Activated T-cell treated with anti-CD3 and anti-CD28 coated beads, Interleukin-2, amount 50 U/mL, for 48 hours (primary cell): ENCODE measurements around the gene HDAC7.
"Not testable (repeated sequence)": the region's sequence is repeated elsewhere in the genome, so short reads cannot be mapped to it uniquely, and the experiment has no call there.

ENCODE experiments used
- DNase-seq, 2 experiments: peaks; one replicate each; pipeline ENCODE4 v3.0.0-alpha.2; 2020

The HDAC7 gene

DNA sequence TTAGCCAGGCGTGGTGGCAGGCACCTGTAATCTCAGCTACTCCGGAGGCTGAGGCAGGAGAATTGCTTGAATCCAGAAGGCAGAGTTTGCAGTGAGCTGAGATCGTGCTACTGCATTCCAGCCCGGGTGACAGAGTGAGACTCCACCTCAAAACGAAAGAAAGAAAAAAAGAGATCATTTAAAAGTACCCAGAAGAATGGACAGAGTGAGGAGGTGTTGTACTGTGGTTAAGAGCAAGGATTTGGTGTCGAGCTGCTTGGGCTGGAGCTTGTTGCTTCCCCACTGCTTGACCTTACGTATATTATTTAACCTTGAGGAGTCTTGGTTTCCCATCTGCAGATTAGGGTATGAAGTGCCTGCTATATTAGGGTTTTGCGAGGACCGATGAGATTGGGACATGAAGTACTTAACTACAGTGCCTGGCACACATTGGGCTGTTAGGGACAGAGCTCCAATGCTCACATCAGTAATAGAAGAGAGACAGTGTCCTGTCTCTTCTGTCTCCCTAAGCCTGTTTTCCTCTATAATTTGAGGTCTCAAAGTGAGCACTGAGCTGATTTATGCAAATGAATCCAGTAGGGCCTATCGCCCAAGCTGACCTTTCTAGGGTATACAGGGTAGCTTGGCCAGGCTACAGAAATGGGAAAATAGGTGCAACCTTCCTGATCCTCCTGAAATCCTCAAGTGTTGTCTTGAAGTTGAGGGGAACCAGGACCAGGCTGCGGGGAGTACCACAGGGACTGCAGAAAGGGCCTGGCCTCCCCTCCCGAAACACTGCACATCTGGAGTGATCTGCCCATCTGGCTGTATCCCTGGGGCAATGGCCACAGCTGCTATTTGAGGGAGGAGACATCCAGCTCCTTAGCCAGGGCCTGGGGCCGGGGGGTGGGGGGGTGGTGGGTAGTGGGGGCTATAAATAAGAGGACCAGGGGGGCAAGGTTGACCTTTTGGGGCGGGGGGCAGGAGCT, 8.6 kb upstream of the HDAC7 start:
- DNase-seq: no peak

DNA sequence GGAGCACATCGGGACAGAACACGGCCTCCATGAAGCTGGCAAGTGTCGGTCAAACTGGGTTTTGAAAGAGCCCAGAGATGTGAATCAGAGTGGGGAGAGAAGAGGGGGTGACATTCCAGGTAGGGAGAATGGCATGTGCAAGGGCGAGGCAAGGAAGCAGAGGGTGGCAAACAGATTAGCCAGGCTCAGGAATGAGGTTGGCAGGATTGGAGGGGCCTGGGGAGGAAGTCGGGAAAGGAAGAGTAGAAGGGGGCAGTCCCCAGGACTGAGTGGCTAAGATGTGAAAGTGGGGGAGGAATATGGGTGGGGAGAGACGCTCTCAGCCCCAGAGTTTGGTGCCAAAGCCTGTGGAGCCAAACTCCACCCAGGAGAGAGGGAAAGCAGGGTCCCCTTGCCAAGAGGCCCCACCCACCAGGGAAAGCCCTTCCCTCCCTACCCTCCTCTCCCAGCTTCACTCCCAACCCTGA, 5.5 kb upstream of the HDAC7 start:
- DNase-seq: no peak

DNA sequence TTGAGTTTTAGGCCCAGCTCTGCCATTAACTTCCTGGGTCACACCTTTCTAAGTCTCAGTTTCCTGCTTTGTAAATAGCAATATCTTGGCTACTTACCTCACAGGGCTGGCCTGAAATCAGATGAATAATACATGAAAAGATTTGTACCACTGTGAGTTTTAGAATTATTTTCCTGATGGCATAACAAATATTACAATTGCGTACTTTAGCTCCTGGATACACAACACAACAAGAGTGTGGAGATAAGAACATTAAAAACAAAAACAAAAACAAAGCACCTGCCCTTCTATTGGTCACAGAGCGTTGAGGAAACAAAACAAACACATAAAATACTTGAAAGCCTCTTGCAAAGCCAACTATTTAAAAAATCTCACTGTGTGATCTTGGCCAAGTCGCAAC, 4.9 kb upstream of the HDAC7 start:
- no peak for DNase-seq

DNA sequence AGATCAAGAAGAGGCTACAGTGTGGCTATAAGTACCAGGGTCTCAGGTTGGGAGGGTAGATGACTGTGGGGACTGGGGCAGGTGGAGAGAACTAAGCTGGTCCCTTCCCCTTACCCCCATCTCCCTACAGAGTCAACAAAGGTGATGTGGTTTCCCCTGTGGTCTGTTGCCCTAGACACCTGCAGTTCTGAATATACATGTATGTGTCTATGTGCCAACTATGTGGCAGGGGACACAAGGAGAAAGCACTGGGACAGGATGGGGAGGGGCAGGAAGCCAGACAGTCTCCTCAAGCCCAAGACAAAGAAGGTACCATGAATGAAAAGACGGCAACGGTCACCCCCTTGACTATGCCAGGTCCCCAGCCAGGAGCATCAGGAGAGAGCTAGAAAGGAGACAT, 4.5 kb upstream of the HDAC7 start:
- peak in 1 of 2 experiments; percentile 42 for DNase-seq

DNA sequence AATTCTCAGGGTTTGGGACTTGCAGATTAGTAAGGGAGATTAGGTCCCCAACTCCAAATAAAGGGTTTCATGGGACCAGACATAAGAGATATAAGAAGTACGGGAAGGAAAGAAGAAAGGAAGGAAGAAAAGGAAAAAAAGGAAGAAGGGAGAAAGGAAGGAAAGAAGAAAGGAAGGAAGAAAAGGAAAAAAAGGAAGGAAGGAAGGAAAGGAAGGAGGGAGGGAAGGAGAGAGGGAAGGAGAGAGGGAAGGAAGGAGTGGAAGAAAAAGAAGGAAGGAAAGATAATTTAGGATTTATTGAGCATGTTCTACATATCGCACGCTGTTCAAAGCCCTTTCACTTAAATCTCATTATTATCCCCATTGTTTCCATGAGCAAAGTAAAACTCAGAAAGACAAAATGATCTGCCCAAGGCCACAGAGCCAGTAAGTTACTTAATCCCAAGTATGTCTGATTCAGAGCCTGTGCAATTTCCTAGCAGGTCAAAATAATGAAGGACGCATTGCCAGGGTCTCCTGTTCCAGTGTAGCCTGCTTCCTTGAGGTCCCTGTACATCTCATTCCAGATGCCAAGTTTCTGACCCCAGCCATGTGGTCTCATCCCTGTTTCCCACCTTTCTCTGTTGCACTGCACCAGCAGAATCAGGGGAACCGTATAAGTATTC, 3.9 kb upstream of the HDAC7 start:
- DNase-seq: no peak

DNA sequence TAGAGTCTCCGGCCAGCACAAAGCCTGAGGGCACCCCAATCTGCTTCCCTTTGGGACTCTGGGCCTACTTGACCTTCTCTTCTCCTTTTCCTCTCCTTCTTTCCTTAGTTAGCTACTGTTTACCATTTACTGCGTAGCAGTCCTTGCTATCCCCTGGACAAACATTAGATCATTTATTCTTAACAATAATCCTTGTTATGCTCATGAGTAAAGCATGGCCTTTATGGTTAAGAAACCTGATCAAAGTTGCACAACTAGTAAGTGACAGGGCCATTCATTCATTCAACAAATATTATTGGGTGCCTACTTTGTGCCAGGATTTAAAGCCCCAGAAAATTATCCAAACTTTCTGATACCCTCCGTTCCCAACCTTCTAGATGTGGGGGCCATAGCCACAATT, 3.2 kb upstream of the HDAC7 start:
- DNase-seq: no peak

DNA sequence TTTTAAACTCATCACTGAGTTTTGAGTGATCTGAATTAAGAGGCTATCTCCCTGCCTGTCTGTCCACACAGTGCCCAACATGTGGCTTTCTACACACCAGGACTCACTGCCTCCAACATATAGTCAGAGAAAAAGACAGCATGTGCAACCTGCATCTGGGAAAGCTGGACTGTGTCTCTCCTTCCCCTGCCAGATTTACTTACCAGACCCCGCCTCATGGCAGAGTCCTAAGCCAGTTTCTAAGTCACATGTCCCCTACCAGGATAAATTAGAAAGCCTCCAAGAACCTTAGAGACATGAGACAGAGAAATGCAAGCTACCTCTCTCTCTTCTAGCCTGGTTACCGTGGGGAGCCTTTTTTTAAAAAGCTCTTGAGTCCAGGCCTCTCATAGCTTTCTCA, 2.7 kb upstream of the HDAC7 start:
- no peak for DNase-seq

DNA sequence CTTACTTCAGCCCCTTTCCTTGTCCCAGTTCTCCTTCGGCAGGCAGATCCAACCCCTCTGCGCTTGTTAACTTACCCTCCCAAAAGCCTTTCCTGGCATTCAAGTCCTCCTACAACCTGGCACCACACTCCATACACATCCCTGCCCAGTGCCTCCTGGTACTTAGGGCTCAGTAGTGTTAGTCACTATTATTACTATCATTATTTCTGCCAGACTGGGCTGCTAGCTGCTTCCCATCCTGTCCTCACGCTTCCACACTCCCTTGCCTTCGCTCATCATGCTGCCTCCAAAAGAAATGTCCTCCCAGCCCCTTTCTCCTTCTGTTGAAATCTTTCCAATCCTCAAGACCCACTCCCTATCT, 1.6 kb upstream of the HDAC7 start:
- DNase-seq: no peak

DNA sequence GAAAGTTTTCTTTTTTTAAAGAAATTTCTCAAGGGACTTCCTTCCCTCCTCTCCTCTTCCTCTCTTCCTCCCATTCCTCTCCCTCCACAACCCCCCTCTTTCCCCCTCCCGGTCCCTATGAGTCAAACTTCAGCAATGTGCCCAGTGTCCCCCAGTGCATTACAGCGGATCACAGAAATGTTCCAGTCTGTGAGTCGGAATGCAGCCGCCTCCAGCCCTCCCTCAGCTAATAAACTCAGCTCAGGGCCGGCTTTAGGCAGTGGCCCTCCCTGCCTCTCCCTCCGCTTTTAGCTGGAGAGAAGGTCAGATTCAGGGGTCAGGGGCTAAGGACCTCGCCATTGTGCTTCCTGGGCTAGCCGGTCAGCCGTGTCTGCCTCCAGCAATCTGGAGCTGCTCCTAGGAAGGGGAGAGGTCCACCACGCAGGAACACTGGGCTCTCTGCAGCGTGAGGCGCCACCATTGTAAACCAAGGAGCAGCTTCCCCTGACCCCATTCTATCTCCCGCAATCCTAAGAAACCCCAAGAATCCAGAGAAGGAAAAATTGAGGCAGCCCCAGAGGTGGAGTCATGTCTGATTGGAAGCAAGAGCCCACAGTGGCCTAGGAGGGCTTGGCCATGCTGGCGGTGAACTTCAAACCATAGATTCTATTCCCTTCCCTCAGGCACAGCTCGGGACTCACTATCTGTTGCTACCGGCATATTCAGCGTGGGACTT, 1.1 kb upstream of the HDAC7 start:
- DNase-seq: no peak

DNA sequence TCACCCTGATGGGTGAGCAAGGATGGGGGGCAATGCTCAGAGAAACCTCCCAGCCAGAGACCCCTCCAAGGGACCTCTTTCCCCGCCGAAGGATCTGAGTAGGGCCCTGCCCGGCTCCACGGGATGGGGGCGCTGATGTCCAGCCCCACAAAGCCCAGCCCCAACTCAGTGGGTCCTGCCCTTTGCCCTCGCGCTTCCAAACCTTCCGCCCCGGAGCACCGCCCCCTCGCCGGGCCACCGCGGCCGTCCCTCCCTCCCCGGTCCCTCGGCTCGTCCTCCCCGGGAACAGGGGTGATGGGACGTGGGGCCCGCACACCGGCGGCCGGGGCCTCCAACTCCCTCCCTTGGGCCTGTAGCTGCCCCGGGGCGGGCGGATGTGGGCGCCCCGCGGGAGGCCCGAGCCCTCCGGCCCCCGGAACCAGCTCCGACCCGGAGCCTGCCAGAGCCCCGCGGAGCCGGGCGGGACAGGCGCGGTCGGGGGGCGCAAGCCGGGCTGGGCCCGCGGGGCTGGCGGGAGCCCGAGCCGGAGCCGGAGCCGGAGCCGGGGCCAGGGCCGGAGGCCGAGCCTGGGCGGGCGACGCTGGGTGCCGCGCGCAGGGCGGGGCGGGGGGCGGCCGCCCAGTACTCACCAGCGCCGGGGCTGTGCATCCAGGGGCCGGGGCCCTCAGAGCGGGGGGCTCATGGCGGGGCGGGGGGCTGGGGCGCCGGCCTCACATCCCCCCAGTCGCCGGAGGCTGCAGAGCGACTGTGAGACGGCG, 386 bp downstream of the HDAC7 start:
- DNase-seq: peak in 1 of 2 experiments; percentile 80

DNA sequence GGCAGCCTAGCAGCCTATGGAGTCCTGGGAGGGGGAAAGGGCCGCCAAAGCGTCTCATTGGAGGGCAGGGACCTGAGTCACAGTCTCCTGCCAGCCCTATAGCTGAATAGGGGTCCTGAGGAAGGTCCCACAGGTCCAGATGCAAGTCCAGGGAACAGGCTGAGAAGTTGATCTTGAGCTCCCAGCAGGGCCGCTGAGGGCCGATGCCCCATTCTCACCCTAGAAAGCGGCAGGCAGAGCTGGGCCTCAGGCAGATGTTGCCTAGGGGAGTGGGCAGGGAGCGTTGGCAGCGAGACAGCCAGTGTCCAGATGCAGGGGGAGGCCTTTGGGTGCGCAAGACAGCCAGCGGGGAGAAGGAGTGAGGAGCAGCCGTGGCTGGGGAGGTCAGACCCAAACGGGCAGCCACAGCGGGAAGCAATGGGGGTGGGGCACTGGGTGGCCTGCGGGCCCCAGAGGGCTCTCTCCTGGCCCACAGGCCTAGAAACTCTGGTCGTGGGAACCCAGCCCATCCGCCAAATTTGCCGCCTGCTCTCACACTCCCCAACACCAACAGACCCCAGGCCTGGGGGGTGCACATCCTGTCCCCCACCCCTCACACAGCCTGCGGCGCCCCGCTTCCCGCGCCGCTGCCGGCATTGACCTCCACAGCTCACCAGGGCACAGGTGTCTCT, 1.1 kb downstream of the HDAC7 start:
- DNase-seq: peak; percentile 70 to 71

DNA sequence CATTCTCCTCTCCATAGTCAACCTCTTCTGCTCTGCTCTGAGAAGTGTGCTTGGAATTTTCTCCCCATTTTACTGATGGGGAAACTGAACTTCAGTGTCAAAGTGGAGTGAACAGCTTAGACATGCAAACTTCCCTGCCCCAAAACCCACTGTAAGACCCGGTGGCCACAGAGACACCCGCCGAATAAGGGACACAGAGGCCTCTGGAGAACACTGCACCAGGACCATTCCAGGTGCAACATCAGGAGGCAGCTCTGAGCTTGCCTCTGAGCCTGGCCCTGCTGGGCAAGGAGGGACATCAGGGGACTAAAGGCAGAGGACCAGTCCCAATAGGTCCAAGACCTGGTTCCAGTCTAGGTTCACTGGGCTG, 1.7 kb downstream of the HDAC7 start:
- no peak for DNase-seq

DNA sequence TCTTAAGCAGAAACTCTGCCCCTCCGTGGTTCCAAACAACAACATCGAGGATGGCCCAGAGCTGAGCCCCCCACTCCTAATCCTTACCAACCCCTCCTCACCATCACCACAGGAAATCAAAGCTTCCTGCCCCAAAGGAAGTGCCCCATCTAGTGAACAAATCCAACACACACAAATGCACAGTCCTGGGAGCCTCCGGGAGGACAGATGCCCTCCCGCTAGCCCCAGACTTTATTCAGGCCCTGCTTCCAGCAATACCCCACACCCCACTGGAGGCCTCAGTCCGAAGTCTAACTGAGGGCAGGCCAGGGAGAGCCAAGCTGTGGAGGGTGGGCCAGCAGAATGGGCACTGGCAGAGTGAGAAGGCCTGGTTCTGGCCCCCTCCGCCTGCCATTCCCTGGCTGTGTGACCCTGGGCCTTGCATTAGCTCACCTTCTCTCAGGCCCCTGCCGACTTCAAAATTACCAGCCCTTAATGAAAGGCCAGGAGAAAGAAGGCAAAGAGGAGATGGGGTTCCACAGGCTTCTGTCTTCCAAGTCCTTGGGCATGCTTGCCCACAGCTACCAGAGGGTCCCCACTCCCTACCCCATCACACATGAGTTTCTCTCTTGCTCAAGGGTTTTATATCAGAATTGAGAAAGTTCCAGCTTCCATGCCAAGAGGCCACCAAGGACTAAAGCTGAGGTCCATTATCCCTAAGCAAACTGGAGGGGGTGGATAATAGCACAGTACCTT, 2.3 kb downstream of the HDAC7 start:
- DNase-seq: peak in 1 of 2 experiments; percentile 52

DNA sequence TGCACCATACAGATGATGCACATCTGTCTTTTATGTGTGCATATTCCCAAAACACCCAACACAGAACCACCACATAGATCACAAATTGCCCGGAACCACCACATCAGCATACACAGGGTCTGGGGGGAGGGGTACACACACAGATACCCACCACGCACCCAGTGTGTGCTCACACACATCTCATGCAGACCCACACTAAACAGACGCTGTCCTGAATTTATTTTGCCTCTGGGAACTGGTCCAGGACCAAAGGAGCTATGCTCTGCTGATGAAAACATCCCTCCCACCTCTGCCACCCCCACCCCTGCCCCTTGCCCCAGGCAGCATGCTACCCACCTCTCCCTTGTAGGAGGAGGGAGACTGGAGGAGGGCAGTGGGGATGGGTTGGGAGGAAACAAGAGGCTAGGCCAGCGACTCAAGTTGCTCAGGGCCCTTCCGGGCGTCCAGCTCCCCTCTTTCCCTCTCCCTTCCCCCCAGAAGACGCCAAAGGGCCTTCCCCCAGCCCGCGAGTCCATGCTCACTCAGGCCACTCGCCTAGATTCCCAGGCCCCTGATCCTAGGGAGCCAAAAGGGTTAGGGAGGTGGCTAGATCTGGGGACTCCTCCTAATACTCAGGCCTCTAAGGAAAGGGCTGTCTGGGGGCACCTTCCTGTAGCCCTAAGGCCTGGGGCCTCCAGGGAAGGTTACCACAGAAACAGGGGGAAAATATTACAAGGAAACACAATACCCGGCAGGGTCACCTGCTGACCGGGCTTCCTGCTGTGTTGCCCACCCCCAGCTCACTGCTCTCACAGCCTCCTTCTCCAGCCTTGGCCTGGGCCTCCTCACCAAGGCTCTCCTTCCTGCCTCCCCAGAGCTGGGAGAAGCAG, 3.1 kb downstream of the HDAC7 start:
- DNase-seq: peak in 1 of 2 experiments; percentile 58

DNA sequence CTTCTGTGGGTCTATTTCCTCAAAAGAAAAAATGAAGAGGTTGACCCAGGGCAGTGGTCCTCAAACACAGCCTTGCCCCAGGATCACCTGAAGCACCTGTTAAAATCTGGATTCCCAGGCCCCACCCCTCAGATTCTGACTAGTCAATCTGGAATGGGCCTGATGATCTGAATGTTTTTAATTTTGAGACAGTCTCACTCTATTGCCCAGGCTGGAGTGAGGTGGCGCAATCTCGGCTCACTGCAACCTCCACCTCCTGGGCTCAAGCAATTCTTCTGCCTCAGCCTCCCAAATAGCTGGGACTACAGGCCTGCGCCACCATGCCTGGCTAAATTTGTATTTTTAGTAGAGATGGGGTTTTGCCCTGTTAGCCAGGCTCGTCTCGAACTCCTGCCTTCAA, 4.3 kb downstream of the HDAC7 start:
- not testable (repeated sequence) for DNase-seq

DNA sequence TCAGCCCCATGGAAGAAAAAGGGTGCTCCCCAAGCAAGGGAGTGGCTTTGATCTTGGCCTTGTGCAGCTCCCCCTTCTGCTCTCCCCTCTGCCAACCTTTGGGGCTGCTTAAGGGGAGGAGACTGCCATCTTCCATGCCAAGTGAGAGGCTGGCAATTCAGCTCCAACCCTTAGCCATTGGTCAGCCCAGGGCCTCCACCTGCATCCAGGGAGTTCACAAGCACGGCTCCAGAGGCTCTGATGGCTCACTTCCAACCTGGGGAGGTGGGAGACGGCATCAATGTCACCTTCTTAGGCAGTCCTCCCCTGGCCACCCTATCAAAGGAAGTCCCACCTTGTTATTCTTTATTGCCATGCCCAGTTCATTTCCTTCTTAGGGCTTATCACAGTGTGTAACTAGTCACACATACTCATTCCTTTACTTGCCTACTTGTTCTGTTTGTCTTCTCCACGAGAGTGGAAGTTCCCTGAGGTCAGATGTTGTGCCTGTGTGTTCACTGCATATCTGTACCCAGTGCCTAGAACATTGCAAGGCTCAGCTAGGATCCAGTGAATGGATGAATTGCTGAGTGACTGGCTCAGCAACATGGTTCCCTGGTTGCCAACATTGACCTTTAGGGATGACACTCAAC, 5.0 kb downstream of the HDAC7 start:
- DNase-seq: peak; percentile 57 to 60

DNA sequence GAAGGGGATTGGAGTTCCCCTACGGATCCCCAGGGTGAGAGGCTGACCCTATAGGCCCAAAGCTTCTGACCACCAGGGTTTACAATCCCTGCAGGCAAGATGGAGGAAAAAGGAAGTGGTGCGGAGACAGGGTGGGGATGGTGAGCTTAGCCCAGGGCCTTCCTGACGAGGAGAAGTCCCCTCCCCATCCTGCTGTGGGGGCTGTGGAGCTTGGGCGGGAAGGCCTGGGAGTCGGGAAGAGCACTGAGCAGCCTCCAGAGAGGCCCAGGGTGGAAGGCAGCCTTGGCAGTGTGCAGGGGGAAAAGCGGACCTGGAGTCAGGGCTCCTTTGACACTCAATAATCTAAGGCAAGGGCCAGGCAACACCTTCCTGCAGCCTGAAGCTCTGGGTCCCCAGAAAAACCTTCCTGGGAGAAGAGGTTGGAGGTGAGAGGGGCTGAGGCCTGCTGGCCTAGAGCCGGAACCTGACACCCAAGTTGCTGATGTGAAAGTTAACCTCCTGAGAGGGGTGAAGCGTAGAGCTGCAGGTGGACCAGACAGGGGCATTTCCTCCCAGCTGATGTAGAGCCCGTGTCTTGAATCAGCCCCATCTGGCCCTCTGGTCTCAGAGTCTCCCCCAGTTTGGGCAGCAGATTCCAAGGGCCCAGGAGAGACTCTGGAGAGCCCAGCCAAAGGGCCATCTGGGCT, 6.0 kb downstream of the HDAC7 start:
- DNase-seq: no peak

DNA sequence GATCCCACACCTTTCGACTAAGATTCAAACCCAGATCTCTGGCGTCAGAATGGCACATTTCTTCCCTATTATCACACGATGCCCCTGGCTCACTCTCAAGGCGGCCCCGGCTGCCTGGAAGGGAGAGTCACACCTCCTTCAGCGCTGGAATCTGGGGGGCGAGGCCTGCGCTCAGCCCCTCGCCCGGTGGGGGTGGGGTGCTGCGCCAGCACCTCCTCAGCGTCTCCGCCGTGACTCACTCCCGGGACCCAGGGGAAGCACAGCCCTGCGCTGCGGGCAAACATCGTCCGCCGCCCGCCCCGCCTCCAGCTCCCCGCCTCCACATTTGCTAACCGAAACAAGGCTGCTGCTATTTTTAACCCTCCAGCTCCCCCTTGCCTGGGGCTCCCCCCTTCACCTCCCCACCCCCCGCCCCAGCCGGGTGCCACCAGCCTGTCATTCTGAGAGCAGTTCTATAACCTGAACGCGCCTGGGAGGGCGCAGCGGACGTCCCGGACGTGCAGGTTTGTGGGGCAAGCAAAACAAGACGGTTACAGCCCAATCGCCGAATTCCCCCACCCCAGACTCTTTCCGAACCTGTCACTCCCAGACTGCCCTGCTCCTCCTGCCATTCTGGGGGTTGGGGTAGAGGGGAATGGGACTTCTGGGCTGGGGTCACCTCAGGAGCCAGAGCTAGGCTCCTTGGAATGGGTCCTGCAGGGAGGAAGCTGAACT, 6.7 kb downstream of the HDAC7 start:
- DNase-seq: peak; percentile 96
